Sigmoid colon (tissue), 4 donors: Measurements from ENCODE around the gene DHX15.

ENCODE experiments used
- CTCF ChIP-seq, 4 experiments: fragments of 450-650 bp in 3 of 4; fragments of 200-600 bp in 1 of 4; IDR thresholded peaks; one replicate each; pipeline ENCODE4 v1.5.1; 2016 to 2019; ENCODE audit warnings: antibody characterized with exemption in 4 of 4, mild to moderate bottlenecking in 3 of 4, moderate library complexity in 2 of 4
- POLR2AphosphoS5 ChIP-seq, 4 donors: sonication (generic); formaldehyde crosslinking; IDR thresholded peaks; one replicate each; pipeline ENCODE4 v1.6.1; 2017; ENCODE audit warnings: antibody characterized with exemption in 4 of 4

GRCh38 chr4:24615977-24616376, 31.6 kb upstream of the DHX15 start:
- TF ChIP-seq CTCF (IDR thresholded peaks at IDR 0.05) (no peak), POLR2AphosphoS5 (IDR thresholded peaks at IDR 0.05) (no peak)
